Inferior parietal cortex (tissue), 1 donor: Measurements from ENCODE around the gene AHCTF1.
"Not testable (repeated sequence)": the region's sequence is repeated elsewhere in the genome, so short reads cannot be mapped to it uniquely, and the experiment has no call there.

Experiments used
- DNase-seq: peaks from one replicate; pipeline ENCODE4 v3.0.0-alpha.2; 2016; ENCODE audit errors: extremely low spot score

Gene AHCTF1

GRCh38 chr1:246923482-246923881 lies 8.3 kb downstream of the AHCTF1 start:
- no peak for DNase-seq

- no peak for DNase-seq
Observed at GRCh38 chr1:246921481-246921880, 10.3 kb downstream of the AHCTF1 start.

- no peak for DNase-seq
Observed at GRCh38 chr1:246919902-246920301, 11.8 kb downstream of the AHCTF1 start.

GRCh38 chr1:246916026-246916923 lies 15.5 kb downstream of the AHCTF1 start:
- not testable (repeated sequence) for DNase-seq

- peak; percentile 75 for DNase-seq
Observed at GRCh38 chr1:246907472-246907871, 24.3 kb downstream of the AHCTF1 start.

GRCh38 chr1:246906833-246907232 lies 24.9 kb downstream of the AHCTF1 start:
- DNase-seq: no peak

GRCh38 chr1:246901874-246902273 lies 29.9 kb downstream of the AHCTF1 start:
- DNase-seq: no peak

- DNase-seq: no peak
Observed at GRCh38 chr1:246897302-246897701, 34.4 kb downstream of the AHCTF1 start.

GRCh38 chr1:246893191-246893939 lies 38.4 kb downstream of the AHCTF1 start:
- DNase-seq: no peak

- no peak for DNase-seq
Observed at GRCh38 chr1:246891105-246891504, 40.6 kb downstream of the AHCTF1 start.

- DNase-seq: no peak
Observed at GRCh38 chr1:246888522-246888921, 43.2 kb downstream of the AHCTF1 start.

GRCh38 chr1:246885389-246885788 lies 46.4 kb downstream of the AHCTF1 start:
- DNase-seq: not testable (repeated sequence)

GRCh38 chr1:246878551-246878950 lies 53.2 kb downstream of the AHCTF1 start:
- no peak for DNase-seq

- no peak for DNase-seq
Observed at GRCh38 chr1:246876431-246876830, 55.3 kb downstream of the AHCTF1 start.

GRCh38 chr1:246875041-246876026 lies 56.4 kb downstream of the AHCTF1 start:
- DNase-seq: no peak

GRCh38 chr1:246865921-246866320 lies 65.8 kb downstream of the AHCTF1 start:
- no peak for DNase-seq

GRCh38 chr1:246863791-246864190 lies 68.0 kb downstream of the AHCTF1 start:
- DNase-seq: not testable (repeated sequence)

GRCh38 chr1:246860401-246860800 lies 71.3 kb downstream of the AHCTF1 start:
- DNase-seq: no peak

GRCh38 chr1:246856371-246856770 lies 75.4 kb downstream of the AHCTF1 start:
- no peak for DNase-seq

- DNase-seq: not testable (repeated sequence)
Observed at GRCh38 chr1:246850640-246851039, 81.1 kb downstream of the AHCTF1 start.

GRCh38 chr1:246843876-246844275 lies 87.9 kb downstream of the AHCTF1 start:
- DNase-seq: no peak

- not testable (repeated sequence) for DNase-seq
Observed at GRCh38 chr1:246840761-246841160, 91.0 kb downstream of the AHCTF1 start.
